ENCODE data around the gene DLX1.

DNA sequence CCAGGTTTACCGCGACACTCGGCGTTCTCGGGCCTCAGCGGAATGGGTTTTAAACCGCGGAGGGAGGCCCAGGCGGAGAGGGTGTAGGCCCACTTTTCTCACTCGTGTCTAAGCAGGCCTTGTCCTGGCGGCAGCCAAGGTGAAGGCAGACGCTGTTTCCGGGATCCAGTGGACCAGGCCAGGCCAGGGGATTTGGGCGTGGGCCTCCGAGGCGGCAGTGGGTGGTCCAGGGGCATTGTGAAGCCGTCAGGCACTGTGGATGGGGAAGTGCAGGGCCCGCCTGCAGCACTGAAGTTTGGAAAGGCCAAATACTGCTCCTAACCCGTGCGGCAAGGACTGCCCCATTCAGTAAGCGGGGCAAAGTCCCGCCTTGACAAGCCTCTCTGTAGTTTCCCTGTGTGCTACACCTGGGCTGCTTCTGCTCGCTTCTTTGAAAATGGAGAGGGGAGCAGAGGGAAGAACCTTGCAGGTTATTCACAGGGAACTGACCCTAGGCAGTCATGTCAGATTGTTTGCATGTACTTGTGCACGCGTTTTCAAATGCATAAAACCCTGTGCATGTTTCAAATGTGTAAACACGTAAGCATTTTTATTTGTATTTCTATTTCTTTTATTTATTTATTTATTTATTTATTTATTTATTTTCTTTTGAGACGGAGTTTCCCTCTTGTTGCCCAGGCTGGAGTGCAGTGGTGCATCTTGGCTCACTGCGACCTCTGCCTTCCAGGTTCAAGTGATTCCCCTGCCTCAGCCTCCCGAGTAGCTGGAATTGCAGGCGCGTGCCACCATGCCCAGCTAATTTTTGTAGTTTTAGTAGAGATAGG lies 24.9 kb downstream of the DLX1 start:
- no peak for TF ChIP-seq POLR2A (IDR thresholded peaks at IDR 0.05)
- TF ChIP-seq, protein P1, sequence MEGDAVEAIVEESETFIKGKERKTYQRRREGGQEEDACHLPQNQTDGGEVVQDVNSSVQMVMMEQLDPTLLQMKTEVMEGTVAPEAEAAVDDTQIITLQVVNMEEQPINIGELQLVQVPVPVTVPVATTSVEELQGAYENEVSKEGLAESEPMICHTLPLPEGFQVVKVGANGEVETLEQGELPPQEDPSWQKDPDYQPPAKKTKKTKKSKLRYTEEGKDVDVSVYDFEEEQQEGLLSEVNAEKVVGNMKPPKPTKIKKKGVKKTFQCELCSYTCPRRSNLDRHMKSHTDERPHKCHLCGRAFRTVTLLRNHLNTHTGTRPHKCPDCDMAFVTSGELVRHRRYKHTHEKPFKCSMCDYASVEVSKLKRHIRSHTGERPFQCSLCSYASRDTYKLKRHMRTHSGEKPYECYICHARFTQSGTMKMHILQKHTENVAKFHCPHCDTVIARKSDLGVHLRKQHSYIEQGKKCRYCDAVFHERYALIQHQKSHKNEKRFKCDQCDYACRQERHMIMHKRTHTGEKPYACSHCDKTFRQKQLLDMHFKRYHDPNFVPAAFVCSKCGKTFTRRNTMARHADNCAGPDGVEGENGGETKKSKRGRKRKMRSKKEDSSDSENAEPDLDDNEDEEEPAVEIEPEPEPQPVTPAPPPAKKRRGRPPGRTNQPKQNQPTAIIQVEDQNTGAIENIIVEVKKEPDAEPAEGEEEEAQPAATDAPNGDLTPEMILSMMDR (IDR thresholded peaks at IDR 0.05) = no peak

All from upper lobe of left lung (tissue), 4 donors.